Right cardiac atrium (tissue), 5 donors: ENCODE data around the gene TMEM253. TPM values are rescaled to one million over a fixed set of nuclear protein-coding genes. Genes with fewer than 3 reads are reported as not detected.

Experiments used
- ATAC-seq, 2 donors: fragments of 200-7000 bp; cut with Tn5 transposase; one replicate each; pipeline versions ENCODE4 v1.8.0 to v1.9.1; 2020; ENCODE audit warnings: moderate library complexity in 2 of 2, mild to moderate bottlenecking in 1 of 2
- DNase-seq, 3 donors: peaks; one replicate each; pipeline ENCODE4 v3.0.0-alpha.2; 2020
- H3K27ac ChIP-seq: one replicate; pipeline ENCODE4 v1.5.1; 2013; ENCODE audit warnings: mild to moderate bottlenecking, low read length, control low read depth, moderate library complexity
- H3K27me3 ChIP-seq: one replicate; pipeline ENCODE4 v1.6.1; 2013; ENCODE audit not compliant: control insufficient read depth, insufficient read depth
- H3K4me1 ChIP-seq: one replicate; pipeline ENCODE4 v1.6.1; 2013; ENCODE audit warnings: low read length; ENCODE audit not compliant: control insufficient read depth, insufficient read depth
- H3K4me3 ChIP-seq: one replicate; pipeline ENCODE4 v1.5.1; 2013; ENCODE audit warnings: low read length, control low read depth
- H3K9me3 ChIP-seq: one replicate; pipeline ENCODE4 v1.6.1; 2013; ENCODE audit warnings: low read length; ENCODE audit not compliant: control insufficient read depth
- WGBS: extraction: QIAGEN DNeasy Blood & Tissue Kit; methylation state at CpG from one replicate; pipeline ENCODE4 v1.1.7; 2013; 5-methylcytosine and 5-hydroxymethylcytosine counted together
- intact Hi-C, 4 donors: fragments of 100-400 bp; cut with DNase I; formaldehyde crosslinking; loops; one replicate each; pipeline versions ENCODE4 v1.11.0 to v1.14.0; 2022 to 2023
- polyA plus RNA-seq: library from polyadenylated mRNA; stranded (reverse); fragments of 200-250 nt; gene quantifications from one replicate; pipeline ENCODE4 v1.2.3, GENCODE V29; 2013
- total RNA-seq, 4 donors: library from RNA; stranded (reverse); fragmentation: NEBNext Ultra II Directional; extraction: Animal tissue kit (Norgen Biotek cat#: 25700); gene quantifications; one replicate each; pipeline ENCODE4 v1.2.1, GENCODE V29; 2021
- donor health status: healthy with polysubstance abuse.
- donor health status: DM: no; HTN: yes; CAD: no.
- donor health status: DM: no; HTN: no; CAD: no.
- donor health status: DM: no; HTN: yes; CAD: no; lungs with severe emphysema.
- donor health status: DM: yes; HTN: yes; CAD: no.

The TMEM253 gene
- total and polyA plus RNA-seq, 5 donors = 0.28 to 0.63 (median 0.29) TPM

DNA sequence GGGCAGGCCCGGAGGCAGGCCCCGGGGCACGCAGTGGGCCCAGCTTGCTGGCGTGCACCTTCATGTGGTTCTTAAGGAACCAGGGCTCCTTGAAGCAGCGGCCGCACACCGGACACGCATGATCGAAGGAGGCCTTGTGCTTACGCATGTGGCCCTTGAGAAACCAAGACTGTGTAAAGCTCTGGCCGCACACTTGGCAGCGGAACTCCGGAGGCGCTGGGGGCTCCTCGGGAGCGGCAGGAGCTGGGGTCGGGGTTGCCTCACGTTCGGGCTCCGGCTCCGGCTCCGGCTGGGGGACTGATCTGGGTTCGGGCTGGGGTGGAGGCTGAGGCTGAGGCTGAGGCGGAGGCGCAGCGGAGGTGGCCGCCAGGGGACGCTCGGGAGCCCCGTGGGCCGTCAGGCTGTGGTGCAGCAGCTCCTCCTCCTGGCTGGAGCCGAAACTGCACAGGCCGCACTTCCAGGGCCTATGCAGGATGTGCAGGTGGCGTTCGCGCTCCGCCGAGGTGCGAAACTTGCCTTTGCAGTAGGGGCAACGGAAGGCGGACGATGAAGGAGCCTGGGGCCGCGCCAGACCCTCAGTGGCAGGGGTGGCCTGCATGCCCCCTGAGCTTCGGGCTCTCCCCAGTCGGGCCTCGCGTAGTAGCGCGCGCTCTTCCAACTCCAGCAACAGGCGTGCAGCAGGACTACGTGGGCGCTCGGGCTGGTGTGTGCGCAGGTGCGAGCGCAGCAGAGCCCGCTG, 8.4 kb upstream of the TMEM253 start:
- intact Hi-C loops = loop anchor here (2.0 to 5.0 kb wide), 3 partner anchors 75 to 80 kb away; no protein-coding TSS in a partner anchor
- Histone ChIP-seq H3K4me1 (peaks cover 3% of the 10 kb centered on the region), H3K4me3 (no peak overlapping the region), H3K9me3 (no peaks in the 10 kb centered on the region), H3K27me3 (no peaks in the 10 kb centered on the region), H3K27ac (no peak overlapping the region)
- 43% methylated on average over 59 of the region's 59 CpGs for WGBS
- ATAC-seq (peak; percentile 72 to 84), DNase-seq (peak; percentile 84 to 95 (median 95))

GRCh38 chr14:21093018-21093417, 7.8 kb upstream of the TMEM253 start:
- no peaks in the 10 kb centered on the region for H3K9me3 ChIP-seq
- DNase-seq (peak in 1 of 3 donors; percentile 53), ATAC-seq (peak in 1 of 2 donors; percentile 1)
- intact Hi-C loops = loop anchor here (2.0 to 5.0 kb wide), 3 partner anchors 76 to 81 kb away; no protein-coding TSS in a partner anchor
- no peak overlapping the region for H3K4me3 ChIP-seq
- WGBS = 76% methylated on average over 36 of the region's 36 CpGs
- peaks cover 3% of the 10 kb centered on the region for H3K4me1 ChIP-seq
- no peak overlapping the region for H3K27ac ChIP-seq
- H3K27me3 ChIP-seq = no peaks in the 10 kb centered on the region

- intact Hi-C loops = loop anchor here (2.0 to 5.0 kb wide), 3 partner anchors 77 to 82 kb away; no protein-coding TSS in a partner anchor
- H3K27ac ChIP-seq = no peak overlapping the region
- H3K4me3 ChIP-seq = no peak overlapping the region
- peaks cover 3% of the 10 kb centered on the region for H3K4me1 ChIP-seq
- no peaks in the 10 kb centered on the region for H3K9me3 ChIP-seq
- no peaks in the 10 kb centered on the region for H3K27me3 ChIP-seq
- DNase-seq (peak in 1 of 3 donors; percentile 57), ATAC-seq (no peak)
- WGBS = 49% methylated on average over 7 of the region's 7 CpGs
Measured at GRCh38 chr14:21093769-21094681, 6.8 kb upstream of the TMEM253 start.

GRCh38 chr14:21095430-21096205, 5.2 kb upstream of the TMEM253 start:
- 42% methylated on average over 6 of the region's 6 CpGs for WGBS
- Histone ChIP-seq H3K9me3 (no peaks in the 10 kb centered on the region), H3K4me1 (peaks cover 3% of the 10 kb centered on the region), H3K27me3 (no peaks in the 10 kb centered on the region), H3K4me3 (no peak overlapping the region), H3K27ac (no peak overlapping the region)
- DNase-seq (no peak), ATAC-seq (no peak)
- intact Hi-C loops = no loop called here

GRCh38 chr14:21096438-21096837, 4.4 kb upstream of the TMEM253 start:
- Histone ChIP-seq H3K27ac (no peak overlapping the region), H3K9me3 (no peaks in the 10 kb centered on the region), H3K4me1 (peaks cover 3% of the 10 kb centered on the region), H3K4me3 (no peak overlapping the region), H3K27me3 (no peaks in the 10 kb centered on the region)
- WGBS = 54% methylated on average over 3 of the region's 3 CpGs
- no peak for DNase-seq
- no peak for ATAC-seq
- intact Hi-C loops = no loop called here

- H3K9me3 ChIP-seq = no peaks in the 10 kb centered on the region
- H3K27ac ChIP-seq = peak overlapping the region; percentile 74
- 50% methylated on average over 10 of the region's 10 CpGs for WGBS
- peak overlapping the region; percentile 4 for H3K4me3 ChIP-seq
- ATAC-seq (no peak), DNase-seq (no peak)
- H3K4me1 ChIP-seq = peaks cover 3% of the 10 kb centered on the region
- intact Hi-C loops = no loop called here
- H3K27me3 ChIP-seq = no peaks in the 10 kb centered on the region
Measured at GRCh38 chr14:21096978-21097635, 3.8 kb upstream of the TMEM253 start.

DNA sequence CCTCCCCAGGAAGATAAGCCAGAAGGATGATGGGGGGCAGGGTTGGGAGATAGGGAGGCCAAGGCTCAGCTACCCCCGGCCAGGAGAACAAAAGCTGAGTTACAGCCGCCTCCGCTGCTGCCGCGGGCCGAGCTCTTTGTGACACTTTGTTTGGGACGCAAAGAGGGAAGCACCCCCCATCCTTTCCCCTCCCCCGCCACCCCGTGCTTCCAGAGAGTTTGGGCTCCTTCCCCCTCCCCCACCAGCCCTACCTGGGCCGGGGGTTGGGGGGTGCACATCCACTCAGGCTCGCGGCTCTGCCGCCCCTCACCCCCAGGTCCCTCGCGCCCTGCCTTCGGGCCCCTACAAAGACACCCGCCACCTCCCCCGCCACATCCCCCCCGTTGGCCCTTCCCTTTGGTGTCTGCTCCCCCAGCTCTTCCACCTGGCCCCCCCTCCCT, 3.2 kb upstream of the TMEM253 start:
- peak in 2 of 3 donors; percentile 72 to 73 for DNase-seq
- H3K4me3 ChIP-seq = peak overlapping the region; percentile 99
- ATAC-seq = peak in 1 of 2 donors; percentile 5
- H3K4me1 ChIP-seq = peaks cover 3% of the 10 kb centered on the region
- intact Hi-C loops = no loop called here
- peak overlapping the region; percentile 74 for H3K27ac ChIP-seq
- no peaks in the 10 kb centered on the region for H3K9me3 ChIP-seq
- WGBS = 5% methylated on average over 19 of the region's 19 CpGs
- no peaks in the 10 kb centered on the region for H3K27me3 ChIP-seq

DNA sequence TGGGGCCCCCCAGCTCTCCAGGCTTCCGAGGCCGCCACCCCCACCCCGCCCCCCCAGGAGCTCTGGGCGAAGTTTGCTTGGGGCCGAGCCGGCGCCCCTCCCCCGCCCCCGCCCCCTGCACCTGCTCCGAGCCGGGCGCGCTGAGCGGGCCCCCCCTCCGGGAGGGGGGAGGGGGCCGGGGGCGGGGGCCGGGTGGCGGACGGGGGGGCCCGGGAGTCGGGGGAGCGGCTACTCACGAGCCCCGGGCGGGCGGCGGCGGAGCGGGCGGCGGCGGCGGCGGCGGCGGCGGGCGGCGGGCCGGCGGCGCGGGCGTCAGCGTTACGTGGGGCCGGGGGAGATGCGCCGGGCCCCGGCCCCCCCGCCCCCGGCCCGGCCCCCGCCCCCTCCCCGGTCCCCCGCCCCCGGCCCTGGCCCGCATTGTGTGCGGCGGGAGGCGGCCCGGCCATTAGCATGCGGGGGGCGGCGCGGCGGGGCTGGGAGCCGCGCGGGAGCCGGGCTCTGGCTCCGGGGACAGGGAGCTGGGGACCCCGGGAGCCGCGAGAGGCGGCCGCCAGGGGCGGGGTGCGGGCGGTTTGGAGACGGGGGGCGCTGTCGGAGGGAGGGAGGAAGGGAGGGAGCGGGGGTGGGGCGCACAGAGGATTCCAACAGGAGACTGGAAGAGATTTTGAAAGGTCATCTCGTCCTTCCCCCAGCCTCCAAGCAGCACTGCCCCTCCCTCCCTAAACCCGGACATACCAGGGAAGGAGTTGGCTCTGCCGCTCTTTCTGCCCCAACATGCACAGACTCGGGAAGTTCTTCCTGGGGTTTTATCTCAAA, 2.6 kb upstream of the TMEM253 start, which contains the start of gene ZNF219:
Gene ZNF219, minus strand, starts transcription at position 580 of the 816 bp plus-strand sequence. CDS start 5,064 bp downstream, outside the sequence.
- intact Hi-C loops = no loop called here
- peak; percentile 78 to 88 (median 87) for DNase-seq

GRCh38 chr14:21098892-21099595, 1.8 kb upstream of the TMEM253 start:
- ATAC-seq (no peak), DNase-seq (no peak)
- WGBS = 5% methylated on average over 16 of the region's 16 CpGs
- Histone ChIP-seq H3K27me3 (no peaks in the 10 kb centered on the region), H3K4me1 (peaks cover 3% of the 10 kb centered on the region), H3K4me3 (peak overlapping the region; percentile 99), H3K9me3 (no peaks in the 10 kb centered on the region), H3K27ac (peak overlapping the region; percentile 93)
- intact Hi-C loops = no loop called here

More for the DNA sequence above, 2.6 kb upstream of the TMEM253 start, which contains the start of gene ZNF219:
- peak within 1 kb of the TSS; percentile 99 for H3K4me3 ChIP-seq
- H3K9me3 ChIP-seq = no peaks in the 10 kb centered on the region
- 1% methylated on average over 84 of the region's 90 CpGs for WGBS
- H3K27me3 ChIP-seq = no peaks in the 10 kb centered on the region
- H3K4me1 ChIP-seq = peaks cover 3% of the 10 kb centered on the region
- H3K27ac ChIP-seq = peak within 1 kb of the TSS; percentile 93
- ATAC-seq = peak; percentile 62 to 63
